ENCODE data around the gene FAM234B.
A peak's percentile ranks its signal among the peaks of the same experiment; 100 is the strongest.
"Not testable (repeated sequence)": the region's sequence is repeated elsewhere in the genome, so short reads cannot be mapped to it uniquely, and the experiment has no call there.

FAM234B gene

DNA sequence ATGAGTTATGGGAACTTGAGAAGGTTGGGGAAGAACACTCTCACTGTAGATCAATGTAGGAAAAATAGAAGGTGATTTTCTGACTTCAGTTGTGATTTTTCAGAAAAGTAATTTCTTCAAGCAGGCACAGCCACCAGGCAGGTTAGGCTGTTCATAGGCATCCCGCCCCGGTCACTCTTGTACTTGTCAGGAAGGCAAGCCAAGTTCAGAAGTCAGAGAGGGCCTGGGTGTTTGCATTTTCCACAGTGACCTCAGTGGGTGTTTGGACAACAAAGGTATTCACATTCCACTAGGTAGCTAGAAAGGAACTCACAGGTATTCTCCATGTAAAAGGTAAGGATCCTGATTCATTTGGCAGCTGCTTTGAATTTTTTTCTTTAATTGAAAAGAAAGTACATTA lies 3.0 kb upstream of the FAM234B start:
- no peak for DNase-seq (ENCODE audit: low read depth)
- TF ChIP-seq MYC (IDR thresholded peaks at IDR 0.05; ENCODE audit: low read depth, low read length), result no peak
- no peak overlapping the region for H3K4me3 ChIP-seq (ENCODE audit: low read depth, low read length)

DNA sequence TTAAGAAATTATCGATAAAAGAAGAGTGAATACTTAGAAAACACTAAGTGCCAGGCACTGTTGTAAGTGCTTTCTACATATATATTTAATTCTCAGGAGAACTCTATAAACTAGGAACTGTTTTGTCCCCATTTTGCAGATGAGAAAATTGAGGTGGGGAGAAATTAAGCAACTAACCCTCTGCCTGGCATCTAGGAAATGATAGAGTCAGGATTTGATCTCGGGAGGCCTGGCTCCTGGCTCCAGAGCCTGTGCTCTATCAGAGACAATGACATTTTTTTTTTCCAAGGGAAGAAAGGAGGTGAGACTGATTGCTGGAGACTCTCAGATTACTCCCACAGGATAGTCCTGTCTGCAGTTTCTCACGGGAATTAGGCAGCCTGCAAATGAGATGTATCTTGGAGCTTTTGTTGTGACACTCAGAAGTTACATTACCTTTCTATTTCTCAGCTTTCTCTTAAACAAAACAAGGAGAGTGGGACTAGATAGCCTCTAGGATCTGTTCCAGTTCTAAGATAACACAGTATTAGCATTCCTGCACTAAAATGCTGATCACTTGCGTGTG lies 1.4 kb upstream of the FAM234B start:
- H3K4me3 ChIP-seq (ENCODE audit: low read depth, low read length), result no peak overlapping the region
- TF ChIP-seq, protein P1, sequence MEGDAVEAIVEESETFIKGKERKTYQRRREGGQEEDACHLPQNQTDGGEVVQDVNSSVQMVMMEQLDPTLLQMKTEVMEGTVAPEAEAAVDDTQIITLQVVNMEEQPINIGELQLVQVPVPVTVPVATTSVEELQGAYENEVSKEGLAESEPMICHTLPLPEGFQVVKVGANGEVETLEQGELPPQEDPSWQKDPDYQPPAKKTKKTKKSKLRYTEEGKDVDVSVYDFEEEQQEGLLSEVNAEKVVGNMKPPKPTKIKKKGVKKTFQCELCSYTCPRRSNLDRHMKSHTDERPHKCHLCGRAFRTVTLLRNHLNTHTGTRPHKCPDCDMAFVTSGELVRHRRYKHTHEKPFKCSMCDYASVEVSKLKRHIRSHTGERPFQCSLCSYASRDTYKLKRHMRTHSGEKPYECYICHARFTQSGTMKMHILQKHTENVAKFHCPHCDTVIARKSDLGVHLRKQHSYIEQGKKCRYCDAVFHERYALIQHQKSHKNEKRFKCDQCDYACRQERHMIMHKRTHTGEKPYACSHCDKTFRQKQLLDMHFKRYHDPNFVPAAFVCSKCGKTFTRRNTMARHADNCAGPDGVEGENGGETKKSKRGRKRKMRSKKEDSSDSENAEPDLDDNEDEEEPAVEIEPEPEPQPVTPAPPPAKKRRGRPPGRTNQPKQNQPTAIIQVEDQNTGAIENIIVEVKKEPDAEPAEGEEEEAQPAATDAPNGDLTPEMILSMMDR (IDR thresholded peaks at IDR 0.05; ENCODE audit: low read depth, low read length), result no peak
- no peak for TF ChIP-seq POLR2A (IDR thresholded peaks at IDR 0.05; ENCODE audit: extremely low read depth, insufficient read length)
- TF ChIP-seq, protein P2, sequence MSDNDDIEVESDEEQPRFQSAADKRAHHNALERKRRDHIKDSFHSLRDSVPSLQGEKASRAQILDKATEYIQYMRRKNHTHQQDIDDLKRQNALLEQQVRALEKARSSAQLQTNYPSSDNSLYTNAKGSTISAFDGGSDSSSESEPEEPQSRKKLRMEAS (IDR thresholded peaks at IDR 0.05; ENCODE audit: low read depth, low read length), result no peak
- TF ChIP-seq MYC (IDR thresholded peaks at IDR 0.05; ENCODE audit: low read depth, low read length), result no peak
- no peak for DNase-seq (ENCODE audit: low read depth)

DNA sequence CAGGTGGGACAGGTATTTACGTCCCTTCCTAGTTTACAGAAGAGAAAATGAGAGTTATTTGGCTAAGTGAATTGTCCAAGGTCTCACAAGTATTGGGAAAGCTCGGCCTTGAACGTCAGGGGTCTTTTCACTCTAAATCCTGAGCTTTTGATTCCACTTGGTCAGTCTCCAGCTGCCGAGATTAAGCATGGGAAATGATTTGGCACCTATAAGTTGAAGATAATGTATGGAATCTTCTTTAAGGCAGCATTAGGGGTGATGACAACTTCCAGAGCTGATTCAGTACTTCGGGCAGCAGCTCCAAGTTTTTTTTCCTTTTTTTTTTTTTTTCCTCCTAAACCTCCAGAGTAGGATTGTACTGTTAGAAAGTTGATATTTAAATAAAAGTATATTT lies 722 bp downstream of the FAM234B start:
- TF ChIP-seq, protein P2 (IDR thresholded peaks at IDR 0.05; ENCODE audit: low read depth, low read length), result no peak
- TF ChIP-seq, protein P1 (IDR thresholded peaks at IDR 0.05; ENCODE audit: low read depth, low read length), result no peak
- no peak for TF ChIP-seq POLR2A (IDR thresholded peaks at IDR 0.05; ENCODE audit: extremely low read depth, insufficient read length)
- TF ChIP-seq MYC (IDR thresholded peaks at IDR 0.05; ENCODE audit: low read depth, low read length), result no peak
- H3K4me3 ChIP-seq (ENCODE audit: low read depth, low read length), result peak overlapping the region; percentile 66
- DNase-seq (ENCODE audit: low read depth), result no peak

DNA sequence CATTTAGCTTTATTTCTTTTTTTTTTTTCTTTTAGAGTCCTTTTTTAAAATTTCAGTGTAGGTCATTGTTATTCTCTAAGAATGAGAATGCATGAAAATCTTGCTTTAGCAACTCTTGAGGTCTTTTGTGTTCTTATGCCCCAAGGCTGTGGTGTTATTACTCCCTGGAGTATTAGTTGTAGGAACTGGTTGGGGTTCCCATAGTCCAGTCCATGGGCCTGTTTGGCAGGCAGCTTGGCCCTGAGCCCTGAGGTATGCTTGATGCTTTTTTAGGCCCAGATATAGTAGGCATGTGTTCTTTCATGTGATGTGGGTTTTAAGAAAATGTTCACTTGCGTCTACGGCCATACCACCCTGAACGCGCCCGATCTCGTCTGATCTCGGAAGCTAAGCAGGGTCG lies 1.6 kb downstream of the FAM234B start:
- H3K4me3 ChIP-seq (ENCODE audit: low read depth, low read length), result peak overlapping the region; percentile 14
- TF ChIP-seq MYC (IDR thresholded peaks at IDR 0.05; ENCODE audit: low read depth, low read length) (no peak), POLR2A (IDR thresholded peaks at IDR 0.05; ENCODE audit: extremely low read depth, insufficient read length) (no peak)
- TF ChIP-seq, protein P1 (IDR thresholded peaks at IDR 0.05; ENCODE audit: low read depth, low read length), result no peak
- TF ChIP-seq, protein P2 (IDR thresholded peaks at IDR 0.05; ENCODE audit: low read depth, low read length), result no peak
- no peak for DNase-seq (ENCODE audit: low read depth)

DNA sequence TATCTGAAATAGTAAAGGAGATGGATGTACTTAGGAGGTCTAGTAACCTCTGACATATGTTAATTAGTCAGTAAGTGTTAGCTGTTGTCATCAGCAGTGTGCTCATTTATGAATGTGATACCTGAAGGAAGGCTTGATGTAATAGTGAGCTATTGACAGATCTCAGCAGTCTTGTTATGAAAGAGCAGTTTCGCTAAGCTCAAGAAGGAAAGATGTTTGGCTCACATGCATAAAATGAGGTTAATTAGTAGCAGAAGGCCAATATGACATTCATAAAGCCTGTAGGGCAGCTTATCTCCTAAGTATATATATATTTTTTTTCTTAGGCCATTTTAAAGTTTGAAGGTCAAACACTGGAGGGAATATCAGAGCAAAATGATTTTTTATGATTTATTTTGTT lies 2.8 kb downstream of the FAM234B start:
- no peak for DNase-seq (ENCODE audit: low read depth)
- no peak for TF ChIP-seq MYC (IDR thresholded peaks at IDR 0.05; ENCODE audit: low read depth, low read length)
- no peak overlapping the region for H3K4me3 ChIP-seq (ENCODE audit: low read depth, low read length)

DNA sequence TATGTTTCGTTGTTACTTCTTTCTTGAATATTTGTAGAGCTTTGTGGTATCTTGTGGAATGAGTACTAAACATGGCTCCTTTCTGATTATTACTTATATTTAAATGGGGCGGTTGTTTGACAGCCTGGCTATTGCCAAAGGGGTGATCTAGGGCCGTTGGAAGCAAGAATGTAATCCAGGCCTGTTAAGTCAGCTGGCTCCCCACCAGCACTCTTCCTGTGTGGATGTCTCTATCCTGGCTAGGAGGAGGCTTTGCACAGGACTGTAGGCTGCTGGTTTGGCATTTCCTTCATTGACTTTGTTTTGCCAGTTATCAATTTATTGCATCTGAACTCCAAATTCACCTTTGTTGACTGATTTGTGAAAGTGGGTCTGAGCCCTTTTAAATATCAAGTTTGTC lies 5.6 kb downstream of the FAM234B start:
- TF ChIP-seq MYC (IDR thresholded peaks at IDR 0.05; ENCODE audit: low read depth, low read length), result no peak
- TF ChIP-seq, protein P2 (IDR thresholded peaks at IDR 0.05; ENCODE audit: low read depth, low read length), result no peak
- no peak for TF ChIP-seq POLR2A (IDR thresholded peaks at IDR 0.05; ENCODE audit: extremely low read depth, insufficient read length)
- TF ChIP-seq, protein P1 (IDR thresholded peaks at IDR 0.05; ENCODE audit: low read depth, low read length), result no peak
- no peak overlapping the region for H3K4me3 ChIP-seq (ENCODE audit: low read depth, low read length)
- DNase-seq (ENCODE audit: low read depth), result no peak

DNA sequence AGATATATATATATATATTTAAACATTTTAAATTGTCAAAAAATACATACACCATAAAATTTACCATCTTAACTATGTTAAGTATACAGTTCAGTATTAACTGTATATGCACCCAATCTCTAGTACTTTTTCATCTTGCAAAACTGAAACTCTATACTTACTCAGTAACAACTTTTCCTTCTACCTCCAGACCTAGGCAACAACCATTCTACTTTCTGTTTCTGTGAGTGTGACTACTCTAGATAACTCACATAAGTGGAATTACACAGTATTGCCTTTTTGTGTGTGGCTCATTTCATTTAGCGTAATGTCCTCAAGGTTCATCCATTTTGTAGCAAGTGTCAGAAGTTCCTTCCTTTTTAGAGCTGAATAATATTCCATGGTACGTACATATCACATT lies 8.2 kb downstream of the FAM234B start:
- H3K4me3 ChIP-seq (ENCODE audit: low read depth, low read length), result no peak overlapping the region
- DNase-seq (ENCODE audit: low read depth), result no peak
- TF ChIP-seq, protein P2 (IDR thresholded peaks at IDR 0.05; ENCODE audit: low read depth, low read length), result no peak
- TF ChIP-seq POLR2A (IDR thresholded peaks at IDR 0.05; ENCODE audit: extremely low read depth, insufficient read length) (no peak), MYC (IDR thresholded peaks at IDR 0.05; ENCODE audit: low read depth, low read length) (no peak)
- TF ChIP-seq, protein P1 (IDR thresholded peaks at IDR 0.05; ENCODE audit: low read depth, low read length), result no peak

DNA sequence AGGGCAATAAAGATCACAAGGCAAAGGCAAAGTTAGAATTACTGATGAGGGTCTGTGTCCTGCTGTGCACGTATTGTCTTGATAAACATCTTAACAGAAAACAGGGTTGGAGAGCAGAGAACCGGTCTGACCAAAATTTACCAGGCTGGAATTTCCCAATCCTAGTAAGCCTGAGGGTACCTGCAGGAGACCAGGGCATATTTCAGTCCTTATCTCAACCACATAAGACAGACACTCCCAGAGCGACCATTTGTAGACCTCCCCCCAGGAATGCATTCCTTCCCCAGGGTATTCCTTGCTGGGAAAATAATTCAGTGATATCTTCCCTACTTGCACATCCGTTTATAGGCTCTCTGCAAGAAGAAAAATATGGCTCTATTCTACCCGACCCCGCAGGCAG lies 9.4 kb downstream of the FAM234B start:
- not testable (repeated sequence) for DNase-seq (ENCODE audit: low read depth); H3K4me3 ChIP-seq (ENCODE audit: low read depth, low read length)

Data from NB4 (cell line).